Naive thymus-derived CD4-positive, alpha-beta T cell (primary cell): ENCODE measurements around the gene SULF2. TPM values are rescaled to one million over a fixed set of nuclear protein-coding genes. Genes with fewer than 3 reads are reported as not detected.

Experiments
- ATAC-seq: fragments of 150-1000 bp; cut with Tn5 transposase; 2 replicates; pipeline ENCODE4 v1.10.0; 2021; ENCODE audit warnings: mild to moderate bottlenecking, moderate library complexity
- CTCF ChIA-PET: fragments of 350-600 bp; sonication (Branson Sonifier 250); formaldehyde crosslinking; loops from one replicate; lab custom pipeline; 2021; ENCODE audit warnings: antibody characterized with exemption; lab: Charles Lee
- POLR2A ChIA-PET: fragments of 350-600 bp; sonication (Branson Sonifier 250); formaldehyde crosslinking; loops from one replicate; lab custom pipeline; 2021; ENCODE audit warnings: antibody characterized with exemption, inconsistent platforms; lab: Charles Lee
- DNase-seq, 9 donors: peaks; one replicate each; pipeline versions ENCODE4 v3.0.0 to v3.0.0-alpha.2; 2020 to 2022; ENCODE audit warnings: mixed read lengths in 1 of 9
- H3K27ac ChIP-seq: one replicate; pipeline ENCODE4 v1.7.0; 2013; ENCODE audit warnings: mild to moderate bottlenecking, low read depth, low read length, moderate library complexity
- H3K27me3 ChIP-seq, 2 donors: one replicate each; pipeline ENCODE4 v1.7.0; 2013; ENCODE audit warnings: low read length in 2 of 2, mild to moderate bottlenecking in 2 of 2, moderate library complexity in 2 of 2; ENCODE audit not compliant: control insufficient read depth in 2 of 2, insufficient read depth in 2 of 2
- H3K36me3 ChIP-seq, 3 experiments: 1 replicate in 2 of 3; 2 replicates in 1 of 3; pipeline ENCODE4 v1.7.0; 2013; ENCODE audit warnings: low read length in 3 of 3, mild to moderate bottlenecking in 3 of 3, moderate library complexity in 1 of 3; ENCODE audit not compliant: insufficient read depth in 3 of 3, control insufficient read depth in 2 of 3
- H3K4me1 ChIP-seq, 2 donors: one replicate each; pipeline ENCODE4 v1.7.0; 2013; ENCODE audit warnings: low read length in 2 of 2, mild to moderate bottlenecking in 2 of 2, moderate library complexity in 1 of 2; ENCODE audit not compliant: control insufficient read depth in 2 of 2, insufficient read depth in 2 of 2
- H3K4me3 ChIP-seq: 2 replicates; pipeline ENCODE4 v1.7.0; 2013; ENCODE audit warnings: mild to moderate bottlenecking, low read length
- H3K9me3 ChIP-seq, 3 experiments: 1 replicate in 2 of 3; 2 replicates in 1 of 3; pipeline ENCODE4 v1.7.0; 2013; ENCODE audit warnings: low read length in 3 of 3; ENCODE audit not compliant: control insufficient read depth in 2 of 3
- H3K27ac Mint-ChIP-seq, 9 donors: one replicate each; pipeline ENCODE4 v1.8.0; 2020 to 2022; ENCODE audit warnings: mixed read lengths in 9 of 9, mild to moderate bottlenecking in 8 of 9, moderate library complexity in 5 of 9, inconsistent platforms in 2 of 9
- H3K27me3 Mint-ChIP-seq, 5 donors: one replicate each; pipeline ENCODE4 v1.8.0; 2021 to 2022; ENCODE audit warnings: mixed read lengths in 5 of 5, mild to moderate bottlenecking in 1 of 5
- H3K36me3 Mint-ChIP-seq, 5 donors: one replicate each; pipeline ENCODE4 v1.8.0; 2020 to 2022; ENCODE audit warnings: mixed read lengths in 5 of 5, mild to moderate bottlenecking in 3 of 5, inconsistent platforms in 1 of 5
- H3K4me1 Mint-ChIP-seq, 7 donors: one replicate each; pipeline ENCODE4 v1.8.0; 2020 to 2022; ENCODE audit warnings: mixed read lengths in 7 of 7, mild to moderate bottlenecking in 3 of 7, inconsistent platforms in 1 of 7
- H3K4me3 Mint-ChIP-seq, 10 donors: one replicate each; pipeline ENCODE4 v1.8.0; 2020 to 2022; ENCODE audit warnings: mild to moderate bottlenecking in 10 of 10, mixed read lengths in 10 of 10, moderate library complexity in 6 of 10, inconsistent platforms in 2 of 10
- H3K9me3 Mint-ChIP-seq, 11 donors: one replicate each; pipeline ENCODE4 v1.8.0; 2020 to 2022; ENCODE audit warnings: mixed read lengths in 11 of 11, mild to moderate bottlenecking in 4 of 11, inconsistent platforms in 1 of 11, moderate library complexity in 1 of 11
- intact Hi-C, 2 donors: fragments of 100-400 bp; cut with micrococcal nuclease; formaldehyde crosslinking; loops; one replicate each; pipeline ENCODE4 v1.15.1; 2023
- polyA plus RNA-seq, 2 donors: library from polyadenylated mRNA; unstranded; fragments of 300-500 nt; fragmentation: Illumina TruSeq; gene quantifications; one replicate each; pipeline ENCODE4 v1.2.3, GENCODE V29; 2021
- total RNA-seq, 6 experiments: library from RNA in 5 of 6; stranded (reverse) in 5 of 6; gene quantifications; 1 replicate in 5 of 6; 2 replicates in 1 of 6; pipeline ENCODE4 v1.2.3 and lab custom pipeline; 2021 to 2026

SULF2 gene
- total and polyA plus RNA-seq, 7 experiments from 2014 or later, result 0.43 to 133 (median 1.5) TPM

DNA sequence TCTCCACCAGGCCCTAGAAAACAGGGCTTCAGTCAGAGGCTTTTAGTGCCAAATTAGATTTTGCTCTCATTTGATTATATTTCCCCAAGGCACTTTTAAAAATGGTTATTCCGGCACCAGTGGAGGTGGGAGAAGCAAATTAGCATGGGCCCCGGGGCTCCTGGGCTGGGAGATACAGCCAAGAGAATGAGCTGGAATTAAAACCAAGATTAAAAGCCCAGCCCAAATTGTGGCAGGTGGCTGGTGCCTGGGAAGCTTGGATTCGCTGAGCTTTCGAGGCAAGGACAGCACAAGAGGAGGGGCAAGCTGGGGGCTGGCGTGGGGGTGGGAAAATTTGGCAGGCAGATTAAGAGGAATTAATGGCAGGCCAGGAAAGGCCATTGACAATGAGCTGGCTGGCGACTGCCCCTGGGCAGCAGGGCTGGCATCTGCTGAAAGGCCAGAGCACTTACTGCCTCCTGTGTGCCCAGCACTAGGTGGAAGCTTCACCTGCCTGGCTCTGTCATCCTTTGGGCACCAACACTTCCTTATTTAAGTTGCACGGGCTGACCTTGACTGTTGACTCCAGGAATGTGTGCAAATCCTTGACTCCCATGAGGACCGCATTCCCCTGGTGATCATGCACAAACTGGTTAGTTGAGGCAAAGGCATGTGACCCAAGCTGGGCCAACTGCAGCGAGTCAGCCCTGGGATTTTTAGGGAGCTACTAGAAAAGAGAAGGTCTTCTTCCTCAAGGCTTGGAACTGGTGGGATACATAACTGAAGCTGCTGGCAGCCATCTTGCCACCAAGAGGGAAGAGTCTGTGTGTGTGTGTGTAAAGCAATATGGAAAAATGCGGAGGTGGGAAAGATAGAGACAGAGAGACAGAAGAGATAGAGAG lies 76.1 kb downstream of the SULF2 start:
- POLR2A ChIA-PET, result no interaction called here
- CTCF ChIA-PET, result no interaction called here
- DNase-seq, result no peak

GRCh38 chr20:47708140-47708807 lies 77.0 kb downstream of the SULF2 start:
- ChIA-PET CTCF (no interaction called here), POLR2A (no interaction called here)
- no peaks in the 10 kb centered on the region for H3K36me3 ChIP-seq
- H3K27me3 ChIP-seq, result no peaks in the 10 kb centered on the region
- Mint-ChIP-seq H3K27me3 (peaks cover 0 to 26% (median 7%) of the 10 kb centered on the region in 5 donors), H3K27ac (no peak overlapping the region), H3K4me3 (no peak overlapping the region), H3K4me1 (peaks cover 0 to 3% (median 0%) of the 10 kb centered on the region in 7 donors), H3K36me3 (no peaks in the 10 kb centered on the region), H3K9me3 (no peaks in the 10 kb centered on the region)
- no peak overlapping the region for H3K4me3 ChIP-seq
- H3K4me1 ChIP-seq, result no peaks in the 10 kb centered on the region
- intact Hi-C loops, result no loop called here
- ATAC-seq (no peak), DNase-seq (no peak)
- no peaks in the 10 kb centered on the region for H3K9me3 ChIP-seq
- H3K27ac ChIP-seq, result no peak overlapping the region

More for the DNA sequence above, 76.1 kb downstream of the SULF2 start:
- Mint-ChIP-seq H3K4me1 (peaks cover 0 to 3% (median 0%) of the 10 kb centered on the region in 7 donors), H3K27me3 (peaks cover 0 to 27% (median 7%) of the 10 kb centered on the region in 5 donors), H3K27ac (no peak overlapping the region), H3K36me3 (no peaks in the 10 kb centered on the region), H3K9me3 (no peaks in the 10 kb centered on the region), H3K4me3 (no peak overlapping the region)
- H3K27me3 ChIP-seq, result no peaks in the 10 kb centered on the region
- no peaks in the 10 kb centered on the region for H3K9me3 ChIP-seq
- intact Hi-C loops, result no loop called here
- H3K36me3 ChIP-seq, result no peaks in the 10 kb centered on the region
- ATAC-seq, result no peak
- no peak overlapping the region for H3K27ac ChIP-seq
- no peaks in the 10 kb centered on the region for H3K4me1 ChIP-seq
- H3K4me3 ChIP-seq, result no peak overlapping the region

- H3K4me3 ChIP-seq, result no peak overlapping the region
- H3K4me3 Mint-ChIP-seq, result no peak overlapping the region
- H3K27me3 ChIP-seq, result no peaks in the 10 kb centered on the region
- no peaks in the 10 kb centered on the region for H3K9me3 Mint-ChIP-seq
- ChIA-PET CTCF (no interaction called here), POLR2A (no interaction called here)
- H3K27ac ChIP-seq, result no peak overlapping the region
- no peak overlapping the region for H3K27ac Mint-ChIP-seq
- H3K4me1 ChIP-seq, result no peaks in the 10 kb centered on the region
- H3K36me3 Mint-ChIP-seq, result no peaks in the 10 kb centered on the region
- intact Hi-C loops, result no loop called here
- H3K9me3 ChIP-seq, result no peaks in the 10 kb centered on the region
- peaks cover 0 to 3% (median 0%) of the 10 kb centered on the region in 7 donors for H3K4me1 Mint-ChIP-seq
- no peaks in the 10 kb centered on the region for H3K36me3 ChIP-seq
- ATAC-seq, result no peak
- DNase-seq, result no peak
- H3K27me3 Mint-ChIP-seq, result peaks cover 0 to 26% (median 7%) of the 10 kb centered on the region in 5 donors
Measured at GRCh38 chr20:47706345-47706744, 78.9 kb downstream of the SULF2 start.

- Histone ChIP-seq H3K27ac (no peak overlapping the region), H3K4me1 (no peaks in the 10 kb centered on the region), H3K36me3 (no peaks in the 10 kb centered on the region), H3K27me3 (no peaks in the 10 kb centered on the region), H3K4me3 (no peak overlapping the region), H3K9me3 (no peaks in the 10 kb centered on the region)
- peaks cover 4 to 26% (median 7%) of the 10 kb centered on the region in 5 donors for H3K27me3 Mint-ChIP-seq
- no peaks in the 10 kb centered on the region for H3K9me3 Mint-ChIP-seq
- no peak overlapping the region for H3K4me3 Mint-ChIP-seq
- H3K4me1 Mint-ChIP-seq, result peaks cover 0 to 3% (median 0%) of the 10 kb centered on the region in 7 donors
- intact Hi-C loops, result no loop called here
- no peak overlapping the region for H3K27ac Mint-ChIP-seq
- DNase-seq (no peak), ATAC-seq (no peak)
- CTCF ChIA-PET, result no interaction called here
- no peaks in the 10 kb centered on the region for H3K36me3 Mint-ChIP-seq
- POLR2A ChIA-PET, result no interaction called here
Measured at GRCh38 chr20:47705497-47705856, 79.8 kb downstream of the SULF2 start.

GRCh38 chr20:47704746-47705496 lies 80.4 kb downstream of the SULF2 start:
- POLR2A ChIA-PET, result no interaction called here
- Mint-ChIP-seq H3K9me3 (no peaks in the 10 kb centered on the region), H3K27me3 (peaks cover 4 to 26% (median 7%) of the 10 kb centered on the region in 5 donors), H3K4me1 (peaks cover 0 to 3% (median 0%) of the 10 kb centered on the region in 7 donors), H3K36me3 (no peaks in the 10 kb centered on the region), H3K4me3 (no peak overlapping the region), H3K27ac (no peak overlapping the region)
- DNase-seq (no peak), ATAC-seq (no peak)
- Histone ChIP-seq H3K27ac (no peak overlapping the region), H3K4me1 (no peaks in the 10 kb centered on the region), H3K4me3 (no peak overlapping the region), H3K27me3 (no peaks in the 10 kb centered on the region), H3K36me3 (no peaks in the 10 kb centered on the region), H3K9me3 (no peaks in the 10 kb centered on the region)
- CTCF ChIA-PET, result no interaction called here
- intact Hi-C loops, result no loop called here

- Mint-ChIP-seq H3K9me3 (no peaks in the 10 kb centered on the region), H3K36me3 (no peaks in the 10 kb centered on the region), H3K27me3 (peaks cover 4 to 22% (median 5%) of the 10 kb centered on the region in 5 donors), H3K27ac (no peak overlapping the region), H3K4me1 (no peaks in the 10 kb centered on the region), H3K4me3 (no peak overlapping the region)
- no peak overlapping the region for H3K4me3 ChIP-seq
- intact Hi-C loops, result no loop called here
- no peaks in the 10 kb centered on the region for H3K27me3 ChIP-seq
- H3K4me1 ChIP-seq, result no peaks in the 10 kb centered on the region
- H3K36me3 ChIP-seq, result no peaks in the 10 kb centered on the region
- POLR2A ChIA-PET, result no interaction called here
- no peaks in the 10 kb centered on the region for H3K9me3 ChIP-seq
- no peak for ATAC-seq
- no peak for DNase-seq
- H3K27ac ChIP-seq, result no peak overlapping the region
- CTCF ChIA-PET, result no interaction called here
Measured at GRCh38 chr20:47703748-47704147, 81.5 kb downstream of the SULF2 start.
